AG09319 (cell line): ENCODE data around the gene HRG.

Experiments
- DNase-seq: peaks from one replicate; pipeline ENCODE4 v3.0.0-alpha.2; 2010; ENCODE audit warnings: low read depth; ENCODE audit errors: extremely low read depth
- CTCF ChIP-seq: IDR thresholded peaks from 2 replicates; pipeline ENCODE4 v1.5.1; 2011; ENCODE audit warnings: low read depth, mild to moderate bottlenecking, inconsistent platforms, low read length, moderate library complexity

The HRG gene

GRCh38 chr3:186664506-186664905 lies 1.3 kb upstream of the HRG start:
- DNase-seq = no peak

GRCh38 chr3:186668426-186668825 lies 2.6 kb downstream of the HRG start:
- TF ChIP-seq CTCF = no peak
- DNase-seq = no peak

More at GRCh38 chr3:186664506-186664905, 1.3 kb upstream of the HRG start:
- TF ChIP-seq CTCF = no peak

GRCh38 chr3:186669378-186670084 lies 3.7 kb downstream of the HRG start:
- no peak for DNase-seq
- no peak for TF ChIP-seq CTCF

- no peak for TF ChIP-seq CTCF
- DNase-seq = no peak
Observed at GRCh38 chr3:186670155-186670554, 4.3 kb downstream of the HRG start.

- DNase-seq = no peak
- no peak for TF ChIP-seq CTCF
Observed at GRCh38 chr3:186671051-186671450, 5.2 kb downstream of the HRG start.

- TF ChIP-seq CTCF = no peak
- no peak for DNase-seq
Observed at GRCh38 chr3:186678604-186679003, 12.8 kb downstream of the HRG start.

GRCh38 chr3:186679151-186679550 lies 13.3 kb downstream of the HRG start:
- no peak for TF ChIP-seq CTCF
- no peak for DNase-seq
